Astrocyte (in vitro differentiated cells and primary cell): ENCODE data around the gene DTWD1.

Experiments used
- EZH2 ChIP-seq: IDR thresholded peaks from 2 replicates; pipeline ENCODE4 v1.6.1; 2012; ENCODE audit warnings: mild to moderate bottlenecking, low read length, inconsistent platforms; ENCODE audit not compliant: insufficient read depth
- TF ChIP-seq, protein P1 (sequence below): IDR thresholded peaks from 2 replicates; pipeline ENCODE4 v1.5.1; 2011; ENCODE audit warnings: low read depth, mild to moderate bottlenecking, inconsistent platforms, low read length, moderate library complexity; ENCODE audit not compliant: insufficient read depth

DNA sequence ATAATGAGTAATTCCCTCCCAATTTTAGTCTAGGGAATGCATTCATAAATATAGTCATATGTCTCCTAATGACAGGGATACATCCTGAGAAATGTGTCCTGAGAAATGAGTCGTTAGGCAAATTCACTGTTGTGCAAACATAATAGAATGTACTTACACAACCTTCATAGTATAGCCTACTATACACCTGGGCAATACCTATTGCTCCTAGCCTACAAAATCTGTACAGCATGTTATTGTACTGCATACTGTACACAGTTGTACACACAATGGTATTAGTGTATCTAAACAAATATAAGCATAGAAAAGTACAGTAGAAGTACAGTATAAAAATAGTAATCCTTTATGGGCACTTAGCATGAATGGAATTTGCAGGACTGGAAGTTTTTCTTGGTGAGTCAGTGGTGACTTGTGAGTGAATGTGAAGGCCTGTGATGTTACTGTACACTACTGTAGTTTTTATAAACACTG, 6.6 kb downstream of the DTWD1 start:
- no peak for TF ChIP-seq EZH2
- TF ChIP-seq, protein P1, sequence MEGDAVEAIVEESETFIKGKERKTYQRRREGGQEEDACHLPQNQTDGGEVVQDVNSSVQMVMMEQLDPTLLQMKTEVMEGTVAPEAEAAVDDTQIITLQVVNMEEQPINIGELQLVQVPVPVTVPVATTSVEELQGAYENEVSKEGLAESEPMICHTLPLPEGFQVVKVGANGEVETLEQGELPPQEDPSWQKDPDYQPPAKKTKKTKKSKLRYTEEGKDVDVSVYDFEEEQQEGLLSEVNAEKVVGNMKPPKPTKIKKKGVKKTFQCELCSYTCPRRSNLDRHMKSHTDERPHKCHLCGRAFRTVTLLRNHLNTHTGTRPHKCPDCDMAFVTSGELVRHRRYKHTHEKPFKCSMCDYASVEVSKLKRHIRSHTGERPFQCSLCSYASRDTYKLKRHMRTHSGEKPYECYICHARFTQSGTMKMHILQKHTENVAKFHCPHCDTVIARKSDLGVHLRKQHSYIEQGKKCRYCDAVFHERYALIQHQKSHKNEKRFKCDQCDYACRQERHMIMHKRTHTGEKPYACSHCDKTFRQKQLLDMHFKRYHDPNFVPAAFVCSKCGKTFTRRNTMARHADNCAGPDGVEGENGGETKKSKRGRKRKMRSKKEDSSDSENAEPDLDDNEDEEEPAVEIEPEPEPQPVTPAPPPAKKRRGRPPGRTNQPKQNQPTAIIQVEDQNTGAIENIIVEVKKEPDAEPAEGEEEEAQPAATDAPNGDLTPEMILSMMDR: no peak
